Astrocyte of the cerebellum (primary cell): Measurements from ENCODE around the gene PCDH19.

ENCODE experiments used
- DNase-seq: peaks from one replicate; pipeline ENCODE4 v3.0.0-alpha.2; 2011; ENCODE audit warnings: low read depth
- H3K4me3 ChIP-seq: 2 replicates; pipeline ENCODE4 v1.5.1; 2011; ENCODE audit warnings: mild to moderate bottlenecking, low read depth, low read length, moderate library complexity
- in situ Hi-C: cut with HindIII; loops from 2 replicates; pipeline ENCODE4 v1.10.0; 2017; ENCODE audit warnings: low sequenced_read_pairs
- TF ChIP-seq, protein P1 (sequence below): IDR thresholded peaks from 2 replicates; pipeline ENCODE4 v1.5.1; 2012; ENCODE audit warnings: low read length, low read depth, moderate library complexity, mild to moderate bottlenecking; ENCODE audit errors: missing control alignments

PCDH19 gene

DNA sequence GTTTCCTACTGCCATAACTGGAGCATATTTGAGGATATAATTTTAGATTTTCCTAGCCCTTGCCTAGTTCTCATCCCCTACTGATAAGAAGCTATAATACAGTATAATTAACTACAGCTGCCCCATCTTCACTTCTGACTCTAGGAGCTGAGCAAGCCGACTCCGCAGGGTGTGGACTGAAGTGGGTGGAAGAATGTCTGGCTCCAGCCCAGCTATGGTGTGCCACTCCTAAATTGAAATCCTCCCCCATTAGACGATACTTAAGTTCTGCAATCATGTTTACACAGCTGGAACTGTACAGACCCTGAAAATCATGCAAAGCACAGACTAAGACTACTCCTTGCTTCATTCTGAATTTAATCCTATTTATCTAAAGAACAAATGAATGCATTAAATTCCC, 93.1 kb downstream of the PCDH19 start:
- no peak for DNase-seq
- in situ Hi-C loops = no loop called here
- TF ChIP-seq, protein P1, sequence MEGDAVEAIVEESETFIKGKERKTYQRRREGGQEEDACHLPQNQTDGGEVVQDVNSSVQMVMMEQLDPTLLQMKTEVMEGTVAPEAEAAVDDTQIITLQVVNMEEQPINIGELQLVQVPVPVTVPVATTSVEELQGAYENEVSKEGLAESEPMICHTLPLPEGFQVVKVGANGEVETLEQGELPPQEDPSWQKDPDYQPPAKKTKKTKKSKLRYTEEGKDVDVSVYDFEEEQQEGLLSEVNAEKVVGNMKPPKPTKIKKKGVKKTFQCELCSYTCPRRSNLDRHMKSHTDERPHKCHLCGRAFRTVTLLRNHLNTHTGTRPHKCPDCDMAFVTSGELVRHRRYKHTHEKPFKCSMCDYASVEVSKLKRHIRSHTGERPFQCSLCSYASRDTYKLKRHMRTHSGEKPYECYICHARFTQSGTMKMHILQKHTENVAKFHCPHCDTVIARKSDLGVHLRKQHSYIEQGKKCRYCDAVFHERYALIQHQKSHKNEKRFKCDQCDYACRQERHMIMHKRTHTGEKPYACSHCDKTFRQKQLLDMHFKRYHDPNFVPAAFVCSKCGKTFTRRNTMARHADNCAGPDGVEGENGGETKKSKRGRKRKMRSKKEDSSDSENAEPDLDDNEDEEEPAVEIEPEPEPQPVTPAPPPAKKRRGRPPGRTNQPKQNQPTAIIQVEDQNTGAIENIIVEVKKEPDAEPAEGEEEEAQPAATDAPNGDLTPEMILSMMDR = no peak

DNA sequence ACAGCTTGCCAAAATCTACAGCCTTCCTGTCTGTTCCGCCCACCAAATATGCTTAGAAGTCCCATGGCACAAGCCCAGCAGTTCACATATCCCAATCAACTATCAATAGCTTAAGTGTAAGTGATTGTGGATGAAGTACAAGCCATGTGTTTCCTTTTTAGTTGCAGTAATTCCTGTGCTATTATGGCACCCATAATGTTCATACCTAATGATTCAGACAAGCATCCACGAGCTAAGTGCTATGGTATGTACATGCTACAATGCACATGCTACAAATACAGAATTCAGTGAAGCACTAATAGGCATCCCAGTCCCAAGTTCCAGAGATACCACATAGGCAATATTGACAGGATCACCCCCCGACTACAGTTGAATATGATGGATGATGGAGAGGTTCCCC, 94.5 kb downstream of the PCDH19 start:
- in situ Hi-C loops = no loop called here
- no peak overlapping the region for H3K4me3 ChIP-seq
- DNase-seq = no peak
- TF ChIP-seq, protein P1 = no peak

More for the DNA sequence above, 93.1 kb downstream of the PCDH19 start:
- H3K4me3 ChIP-seq = no peak overlapping the region

DNA sequence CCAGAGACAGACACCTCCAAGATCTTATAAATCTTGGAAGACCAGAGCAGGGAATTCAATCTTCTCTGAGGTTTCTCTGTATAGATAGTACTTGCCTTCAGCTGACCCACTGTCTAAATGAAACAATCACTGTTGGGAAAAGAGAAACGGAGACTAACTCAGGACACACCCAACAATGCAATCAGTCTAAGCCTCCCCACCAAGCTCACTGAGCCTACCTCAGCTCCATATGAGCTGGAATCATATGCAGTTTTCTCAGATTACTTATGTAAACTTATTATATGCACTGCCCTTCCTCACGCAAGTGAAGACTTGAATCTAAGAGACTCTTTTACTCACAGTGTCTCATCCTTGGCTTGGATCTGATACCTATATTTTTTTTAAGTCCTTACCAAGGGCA, 110.5 kb downstream of the PCDH19 start:
- DNase-seq = no peak
- TF ChIP-seq, protein P1 = no peak
- in situ Hi-C loops = no loop called here
- no peak overlapping the region for H3K4me3 ChIP-seq

DNA sequence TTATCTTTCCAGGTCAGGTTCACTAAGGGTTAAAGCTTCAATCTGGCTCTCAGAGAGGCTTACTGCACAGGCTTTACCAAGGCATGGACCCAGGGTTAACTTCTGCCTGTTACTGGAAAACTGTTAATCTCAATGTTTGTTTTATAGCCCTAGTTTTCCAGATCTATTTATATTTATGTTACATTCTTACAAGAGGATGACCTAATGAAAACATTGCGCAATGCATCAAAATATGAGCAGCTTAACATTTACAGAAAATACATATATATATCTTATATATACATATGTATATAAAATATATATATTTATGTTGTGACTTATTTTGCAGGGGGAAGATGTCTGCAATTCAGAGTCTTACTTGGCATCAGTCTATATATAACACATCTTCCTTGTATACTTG, 112.3 kb downstream of the PCDH19 start:
- in situ Hi-C loops = no loop called here
- TF ChIP-seq, protein P1 = no peak
- H3K4me3 ChIP-seq = no peak overlapping the region
- DNase-seq = no peak

DNA sequence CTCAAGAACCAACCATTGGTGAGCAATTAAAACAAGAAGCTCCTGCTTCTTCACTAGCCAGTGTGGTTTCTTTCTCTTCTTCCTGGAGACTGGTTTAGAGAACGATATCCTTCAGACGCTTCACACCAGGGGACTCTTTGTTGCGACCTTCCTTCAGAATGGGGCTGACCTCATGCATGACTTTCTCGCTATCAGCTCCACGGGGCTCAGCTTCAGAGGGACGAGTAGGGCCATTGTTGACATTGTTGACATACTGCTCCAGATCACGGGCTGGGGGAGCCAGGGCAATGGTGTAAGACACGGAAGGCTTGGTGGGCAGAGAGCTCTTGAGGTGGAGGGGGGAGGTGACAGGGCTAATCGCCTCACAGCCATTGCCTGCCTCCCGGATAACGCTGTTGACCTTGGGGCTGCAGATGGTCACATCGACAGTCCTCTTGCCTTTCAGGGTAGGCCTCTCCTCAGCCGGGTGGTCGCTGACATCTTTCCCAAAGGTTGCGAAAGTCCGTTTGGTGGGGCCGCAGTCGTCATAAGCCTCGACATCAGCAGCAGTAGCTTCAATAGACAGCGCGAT, 113.8 kb downstream of the PCDH19 start:
- in situ Hi-C loops = no loop called here
- H3K4me3 ChIP-seq = no peak overlapping the region
- TF ChIP-seq, protein P1 = no peak

DNA sequence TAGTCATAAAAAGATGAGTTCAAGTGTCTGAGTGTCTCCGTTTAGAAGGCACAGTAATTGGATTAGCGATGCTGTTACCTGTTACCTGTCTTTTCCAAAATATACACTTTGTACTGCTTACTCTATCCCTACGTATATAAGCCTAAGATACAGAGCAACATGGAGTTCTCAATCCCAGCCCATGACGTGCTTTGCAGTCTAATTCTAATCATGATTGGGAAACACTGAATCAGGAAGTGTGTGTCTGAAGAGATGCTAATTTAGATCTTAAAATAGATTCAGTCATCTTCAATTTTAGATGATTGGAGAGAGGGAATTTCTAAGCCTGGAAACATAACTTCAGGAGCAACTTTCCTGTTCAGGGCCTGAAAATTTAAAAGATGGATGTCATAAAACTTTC, 115.1 kb downstream of the PCDH19 start:
- H3K4me3 ChIP-seq = no peak overlapping the region
- DNase-seq = no peak
- in situ Hi-C loops = no loop called here
- TF ChIP-seq, protein P1 = no peak

More for the DNA sequence above, 113.8 kb downstream of the PCDH19 start:
- no peak for DNase-seq
